CD14-positive monocyte (primary cell): ENCODE measurements around the gene TAF4. TPM values are rescaled to one million over a fixed set of nuclear protein-coding genes. Genes with fewer than 3 reads are reported as not detected.

Source experiments
- DNase-seq, 3 donors: peaks; one replicate each; pipeline ENCODE4 v3.0.0-alpha.2; 2011 to 2022
- H2AFZ ChIP-seq: 2 replicates; pipeline ENCODE4 v1.6.0; 2012; ENCODE audit warnings: mild to moderate bottlenecking, low read depth, low read length, inconsistent platforms; ENCODE audit not compliant: insufficient read depth, poor library complexity, severe bottlenecking
- H3K27ac ChIP-seq, 2 donors: 1 replicate in 1 of 2; 2 replicates in 1 of 2; pipeline ENCODE4 v1.5.1; 2012 to 2013; ENCODE audit warnings: low read length in 2 of 2, control low read depth in 1 of 2, inconsistent platforms in 1 of 2, low read depth in 1 of 2, mild to moderate bottlenecking in 1 of 2
- H3K27me3 ChIP-seq, 2 donors: one replicate each; pipeline versions ENCODE4 v1.6.0 to v1.6.1; 2011 to 2013; ENCODE audit warnings: low read length in 2 of 2; ENCODE audit not compliant: control insufficient read depth in 2 of 2, insufficient read depth in 2 of 2
- H3K36me3 ChIP-seq, 2 donors: replicated peaks in 1 of 2; 1 replicate in 1 of 2; 2 replicates in 1 of 2; pipeline versions ENCODE4 v1.5.1 to v1.6.1; 2012 to 2013; ENCODE audit warnings: low read length in 2 of 2, control low read depth in 1 of 2, inconsistent platforms in 1 of 2, mild to moderate bottlenecking in 1 of 2; ENCODE audit not compliant: insufficient read depth in 2 of 2, control insufficient read depth in 1 of 2
- H3K4me1 ChIP-seq, 2 donors: 1 replicate in 1 of 2; 2 replicates in 1 of 2; pipeline versions ENCODE4 v1.5.1 to v1.6.1; 2012 to 2013; ENCODE audit warnings: low read length in 2 of 2, control low read depth in 1 of 2, inconsistent platforms in 1 of 2, mild to moderate bottlenecking in 1 of 2, moderate library complexity in 1 of 2; ENCODE audit not compliant: insufficient read depth in 2 of 2, control insufficient read depth in 1 of 2
- H3K4me2 ChIP-seq: replicated peaks from 2 replicates; pipeline ENCODE3; 2012; ENCODE audit warnings: low read length, moderate library complexity, mild to moderate bottlenecking; ENCODE audit not compliant: poor library complexity, severe bottlenecking; ENCODE audit errors: extremely low read depth
- H3K4me3 ChIP-seq, 3 experiments: fragments of 200-600 bp in 1 of 3; sonication (generic) in 1 of 3; replicated peaks in 1 of 3; 1 replicate in 2 of 3; 2 replicates in 1 of 3; pipeline ENCODE4 v1.5.1; 2011 to 2013; ENCODE audit warnings: low read length in 3 of 3, mild to moderate bottlenecking in 3 of 3, control low read depth in 2 of 3, low read depth in 2 of 3, inconsistent platforms in 1 of 3, moderate library complexity in 1 of 3
- H3K79me2 ChIP-seq: 2 replicates; pipeline ENCODE4 v1.6.0; 2012; ENCODE audit warnings: mild to moderate bottlenecking, control low read depth, inconsistent platforms, low read length, moderate library complexity; ENCODE audit not compliant: insufficient read depth
- H3K9ac ChIP-seq: 2 replicates; pipeline ENCODE4 v1.6.0; 2017; ENCODE audit warnings: low read length, mild to moderate bottlenecking; ENCODE audit not compliant: insufficient read depth, poor library complexity, severe bottlenecking
- H3K9me3 ChIP-seq, 2 donors: replicated peaks in 1 of 2; 1 replicate in 1 of 2; 2 replicates in 1 of 2; pipeline versions ENCODE4 v1.5.1 to v1.6.1; 2012 to 2013; ENCODE audit warnings: low read length in 2 of 2, control low read depth in 1 of 2; ENCODE audit not compliant: control insufficient read depth in 1 of 2, insufficient read depth in 1 of 2
- H4K20me1 ChIP-seq: 2 replicates; pipeline ENCODE4 v1.6.0; 2012; ENCODE audit warnings: mild to moderate bottlenecking, low read length, control low read depth, moderate library complexity; ENCODE audit not compliant: insufficient read depth
- H3K27ac Mint-ChIP-seq, 7 donors: one replicate each; pipeline ENCODE4 v1.8.0; 2020; ENCODE audit warnings: mild to moderate bottlenecking in 7 of 7, mixed read lengths in 7 of 7, moderate library complexity in 6 of 7, inconsistent platforms in 2 of 7
- H3K27me3 Mint-ChIP-seq, 3 donors: one replicate each; pipeline ENCODE4 v1.8.0; 2021 to 2022; ENCODE audit warnings: low read depth in 3 of 3, mild to moderate bottlenecking in 3 of 3, mixed read lengths in 3 of 3, moderate library complexity in 3 of 3, inconsistent platforms in 1 of 3
- H3K36me3 Mint-ChIP-seq, 2 donors: one replicate each; pipeline ENCODE4 v1.8.0; 2020; ENCODE audit warnings: mixed read lengths in 2 of 2, inconsistent platforms in 1 of 2, mild to moderate bottlenecking in 1 of 2
- H3K4me1 Mint-ChIP-seq: one replicate; pipeline ENCODE4 v1.8.0; 2020; ENCODE audit warnings: mild to moderate bottlenecking, mixed read lengths
- H3K4me3 Mint-ChIP-seq, 2 donors: one replicate each; pipeline ENCODE4 v1.8.0; 2020; ENCODE audit warnings: mild to moderate bottlenecking in 2 of 2, mixed read lengths in 2 of 2, moderate library complexity in 1 of 2
- H3K9me3 Mint-ChIP-seq, 7 donors: one replicate each; pipeline ENCODE4 v1.8.0; 2020 to 2022; ENCODE audit warnings: mixed read lengths in 7 of 7, mild to moderate bottlenecking in 6 of 7, moderate library complexity in 6 of 7, inconsistent platforms in 2 of 7
- WGBS: methylation state at CpG from one replicate; pipeline ENCODE4 v1.1.5; 2013; ENCODE audit warnings: missing lambda C conversion rate; ENCODE audit not compliant: insufficient coverage; 5-methylcytosine and 5-hydroxymethylcytosine counted together
- intact Hi-C, 2 donors: fragments of 100-400 bp; cut with micrococcal nuclease; formaldehyde crosslinking; loops; one replicate each; pipeline versions ENCODE4 v1.15.0 to v1.15.1; 2023
- polyA plus RNA-seq, 3 donors: library from polyadenylated mRNA; depleted of rRNA in 1 of 3; unstranded in 2 of 3; stranded (reverse) in 1 of 3; fragments of 300-500 nt in 2 of 3; fragments of >200 nt in 1 of 3; fragmentation: Illumina TruSeq in 2 of 3; gene quantifications; 1 replicate in 2 of 3; 2 replicates in 1 of 3; pipeline ENCODE4 v1.2.3, GENCODE V29; 2012 to 2021
- TF ChIP-seq, protein P1 (sequence below): fragments of 200-600 bp; IDR thresholded peaks from one replicate; pipeline ENCODE4 v1.8.0; 2022; ENCODE audit warnings: antibody characterized with exemption, mild to moderate bottlenecking

The TAF4 gene
- polyA plus RNA-seq, 3 donors: 0.48 to 14.9 (median 0.99) TPM

GRCh38 chr20:61927193-61927825 lies 138.4 kb downstream of the TAF4 start:
- Histone ChIP-seq H3K79me2 (no peaks in the 10 kb centered on the region), H3K4me3 (no peak overlapping the region), H3K27me3 (no peaks in the 10 kb centered on the region), H3K27ac (no peak overlapping the region), H3K9me3 (peaks cover 0 to 82% of the 10 kb centered on the region in 2 donors), H4K20me1 (no peaks in the 10 kb centered on the region), H3K9ac (no peak overlapping the region), H3K36me3 (no peaks in the 10 kb centered on the region), H2AFZ (no peak overlapping the region), H3K4me2 (no peak overlapping the region), H3K4me1 (no peaks in the 10 kb centered on the region)
- no peaks in the 10 kb centered on the region for H3K4me1 Mint-ChIP-seq
- intact Hi-C loops: no loop called here
- H3K4me3 Mint-ChIP-seq: no peak overlapping the region
- TF ChIP-seq, protein P1, sequence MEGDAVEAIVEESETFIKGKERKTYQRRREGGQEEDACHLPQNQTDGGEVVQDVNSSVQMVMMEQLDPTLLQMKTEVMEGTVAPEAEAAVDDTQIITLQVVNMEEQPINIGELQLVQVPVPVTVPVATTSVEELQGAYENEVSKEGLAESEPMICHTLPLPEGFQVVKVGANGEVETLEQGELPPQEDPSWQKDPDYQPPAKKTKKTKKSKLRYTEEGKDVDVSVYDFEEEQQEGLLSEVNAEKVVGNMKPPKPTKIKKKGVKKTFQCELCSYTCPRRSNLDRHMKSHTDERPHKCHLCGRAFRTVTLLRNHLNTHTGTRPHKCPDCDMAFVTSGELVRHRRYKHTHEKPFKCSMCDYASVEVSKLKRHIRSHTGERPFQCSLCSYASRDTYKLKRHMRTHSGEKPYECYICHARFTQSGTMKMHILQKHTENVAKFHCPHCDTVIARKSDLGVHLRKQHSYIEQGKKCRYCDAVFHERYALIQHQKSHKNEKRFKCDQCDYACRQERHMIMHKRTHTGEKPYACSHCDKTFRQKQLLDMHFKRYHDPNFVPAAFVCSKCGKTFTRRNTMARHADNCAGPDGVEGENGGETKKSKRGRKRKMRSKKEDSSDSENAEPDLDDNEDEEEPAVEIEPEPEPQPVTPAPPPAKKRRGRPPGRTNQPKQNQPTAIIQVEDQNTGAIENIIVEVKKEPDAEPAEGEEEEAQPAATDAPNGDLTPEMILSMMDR: no peak
- WGBS: 97% methylated on average over 14 of the region's 21 CpGs
- H3K36me3 Mint-ChIP-seq: no peaks in the 10 kb centered on the region
- DNase-seq: no peak
- H3K27me3 Mint-ChIP-seq: peaks cover 0 to 3% (median 3%) of the 10 kb centered on the region in 3 donors
- peaks cover 2 to 38% (median 22%) of the 10 kb centered on the region in 7 donors for H3K9me3 Mint-ChIP-seq
- no peak overlapping the region for H3K27ac Mint-ChIP-seq

- Histone ChIP-seq H3K4me2 (no peak overlapping the region), H3K9ac (no peak overlapping the region), H3K79me2 (no peaks in the 10 kb centered on the region), H3K9me3 (peaks cover 0 to 77% of the 10 kb centered on the region in 2 donors), H3K27ac (no peak overlapping the region), H3K4me1 (no peaks in the 10 kb centered on the region), H4K20me1 (no peaks in the 10 kb centered on the region), H3K36me3 (no peaks in the 10 kb centered on the region), H3K27me3 (no peaks in the 10 kb centered on the region), H2AFZ (no peak overlapping the region), H3K4me3 (no peak overlapping the region)
- 97% methylated on average over 22 of the region's 23 CpGs for WGBS
- DNase-seq: no peak
- intact Hi-C loops: no loop called here
- no peak overlapping the region for H3K4me3 Mint-ChIP-seq
- H3K9me3 Mint-ChIP-seq: peaks cover 2 to 38% (median 22%) of the 10 kb centered on the region in 7 donors
- H3K4me1 Mint-ChIP-seq: no peaks in the 10 kb centered on the region
- no peak overlapping the region for H3K27ac Mint-ChIP-seq
- TF ChIP-seq, protein P1: no peak
- no peaks in the 10 kb centered on the region for H3K36me3 Mint-ChIP-seq
- peaks cover 0 to 3% (median 3%) of the 10 kb centered on the region in 3 donors for H3K27me3 Mint-ChIP-seq
These were observed 138.9 kb downstream of the TAF4 start for GRCh38 chr20:61926796-61927192.
